ENCODE data around the gene ZP3. TPM values are rescaled to one million over a fixed set of nuclear protein-coding genes. Genes with fewer than 3 reads are reported as not detected.

The ZP3 gene
- total RNA-seq, 6 donors from 2014 or later = 0.61 to 11.8 (median 0.78) TPM; not detected in 1

DNA sequence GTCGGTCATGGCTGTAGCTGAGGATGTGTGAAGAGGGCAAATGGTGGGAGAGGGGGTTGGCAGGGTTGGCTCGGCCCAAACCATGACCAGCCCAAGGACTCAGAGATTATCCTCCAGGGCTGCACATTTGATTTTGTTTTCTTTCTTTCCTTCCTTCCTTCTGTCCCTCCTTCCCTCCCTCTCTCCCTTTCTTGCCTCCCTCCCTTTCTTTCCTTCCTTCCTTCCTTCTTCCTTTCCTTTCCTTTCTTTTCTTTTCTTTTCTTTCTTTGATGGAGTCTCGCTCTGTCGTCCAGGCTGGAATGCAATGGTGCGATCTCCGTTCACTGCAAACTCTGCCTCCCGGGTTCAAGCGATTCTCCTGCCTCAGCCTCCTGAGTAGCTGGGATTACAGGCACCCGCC lies 19.0 kb upstream of the ZP3 start:
- no peak for TF ChIP-seq POLR2AphosphoS5 (IDR thresholded peaks at IDR 0.05)
- no peak for TF ChIP-seq CTCF (IDR thresholded peaks at IDR 0.05)
- no peak for TF ChIP-seq POLR2A (IDR thresholded peaks at IDR 0.05)
- no peak for TF ChIP-seq EP300 (IDR thresholded peaks at IDR 0.05)
- Histone ChIP-seq H3K4me3 (no peak overlapping the region), H3K4me1 (peaks cover 0 to 10% (median 0%) of the 10 kb centered on the region in 4 donors), H3K27me3 (no peaks in the 10 kb centered on the region), H3K9me3 (no peaks in the 10 kb centered on the region), H3K27ac (no peak overlapping the region), H3K36me3 (no peaks in the 10 kb centered on the region)
- ATAC-seq (ENCODE audit: low FRiP score in 2 of 2) (no peak), DNase-seq (no peak)
- 86 to 90% methylated on average over 9 of the region's 9 CpGs for WGBS, 2 donors

GRCh38 chr7:76407718-76408117 lies 17.0 kb upstream of the ZP3 start:
- Histone ChIP-seq H3K9me3 (no peaks in the 10 kb centered on the region), H3K4me1 (peaks cover 0 to 10% (median 0%) of the 10 kb centered on the region in 4 donors), H3K27me3 (no peaks in the 10 kb centered on the region), H3K36me3 (no peaks in the 10 kb centered on the region), H3K4me3 (no peak overlapping the region), H3K27ac (no peak overlapping the region)
- no peak for DNase-seq
- peak in 1 of 2 donors; percentile 13 for ATAC-seq (ENCODE audit: low FRiP score in 2 of 2)
- WGBS, 2 donors = 82 to 96% methylated on average over 4 of the region's 4 CpGs
- TF ChIP-seq EP300 (IDR thresholded peaks at IDR 0.05) (no peak), POLR2AphosphoS5 (IDR thresholded peaks at IDR 0.05) (no peak), CTCF (IDR thresholded peaks at IDR 0.05) (no peak), POLR2A (IDR thresholded peaks at IDR 0.05) (no peak)

- no peak overlapping the region for H3K4me3 ChIP-seq
- no peak overlapping the region for H3K27ac ChIP-seq
- no peak for DNase-seq
- ATAC-seq (ENCODE audit: low FRiP score in 2 of 2) = no peak
- no peaks in the 10 kb centered on the region for H3K9me3 ChIP-seq
- no peaks in the 10 kb centered on the region for H3K36me3 ChIP-seq
- peaks cover 0 to 10% (median 0%) of the 10 kb centered on the region in 4 donors for H3K4me1 ChIP-seq
- TF ChIP-seq POLR2A (IDR thresholded peaks at IDR 0.05) (no peak), POLR2AphosphoS5 (IDR thresholded peaks at IDR 0.05) (no peak), CTCF (IDR thresholded peaks at IDR 0.05) (no peak), EP300 (IDR thresholded peaks at IDR 0.05) (no peak)
- H3K27me3 ChIP-seq = no peaks in the 10 kb centered on the region
These were observed 16.6 kb upstream of the ZP3 start for GRCh38 chr7:76408121-76408560.

- Histone ChIP-seq H3K9me3 (no peaks in the 10 kb centered on the region), H3K4me3 (no peak within 1 kb of the TSS), H3K36me3 (no peaks in the 10 kb centered on the region), H3K27me3 (no peaks in the 10 kb centered on the region), H3K27ac (no peak within 1 kb of the TSS), H3K4me1 (no peaks in the 10 kb centered on the region)
- TF ChIP-seq EP300 (IDR thresholded peaks at IDR 0.05) (no peak), CTCF (IDR thresholded peaks at IDR 0.05) (no peak), POLR2A (IDR thresholded peaks at IDR 0.05) (no peak), POLR2AphosphoS5 (IDR thresholded peaks at IDR 0.05) (no peak)
- DNase-seq (no peak), ATAC-seq (ENCODE audit: low FRiP score in 2 of 2) (no peak)
- 83 to 84% methylated on average over 5 to 6 of the region's 6 CpGs for WGBS, 2 donors
These were observed 15.2 kb upstream of the ZP3 start, which contains the start of gene SSC4D for GRCh38 chr7:76409537-76409936. TSS of gene SSC4D (minus strand) at chr7:76409697. CDS start at chr7:76404439, 5,258 bp downstream.

- Histone ChIP-seq H3K4me3 (no peak overlapping the region), H3K27me3 (no peaks in the 10 kb centered on the region), H3K4me1 (no peaks in the 10 kb centered on the region), H3K27ac (no peak overlapping the region), H3K9me3 (no peaks in the 10 kb centered on the region), H3K36me3 (no peaks in the 10 kb centered on the region)
- ATAC-seq (ENCODE audit: low FRiP score in 2 of 2) = no peak
- no peak for DNase-seq
- TF ChIP-seq EP300 (IDR thresholded peaks at IDR 0.05) (no peak), POLR2A (IDR thresholded peaks at IDR 0.05) (no peak), POLR2AphosphoS5 (IDR thresholded peaks at IDR 0.05) (no peak), CTCF (IDR thresholded peaks at IDR 0.05) (no peak)
- 48 to 73% methylated on average over 1 of the region's 1 CpG for WGBS, 2 donors
These were observed 13.1 kb upstream of the ZP3 start for GRCh38 chr7:76411626-76412025.
